Suprapubic skin (tissue), 4 donors: ENCODE data around the gene TPSAB1. TPM values are rescaled to one million over a fixed set of nuclear protein-coding genes. Genes with fewer than 3 reads are reported as not detected.

Source experiments
- DNase-seq, 2 donors: peaks; one replicate each; pipeline ENCODE4 v3.0.0-alpha.2; 2019; ENCODE audit warnings: low spot score in 2 of 2
- H3K27ac ChIP-seq: fragments of 200-600 bp; sonication (generic); one replicate; pipeline ENCODE4 v1.5.1; 2019
- H3K27me3 ChIP-seq: fragments of 200-600 bp; sonication (generic); one replicate; pipeline ENCODE4 v1.5.1; 2019
- H3K36me3 ChIP-seq: fragments of 200-600 bp; sonication (generic); one replicate; pipeline ENCODE4 v1.5.1; 2019
- H3K4me1 ChIP-seq: fragments of 200-600 bp; sonication (generic); one replicate; pipeline ENCODE4 v1.5.1; 2019
- H3K4me3 ChIP-seq: fragments of 200-600 bp; sonication (generic); one replicate; pipeline ENCODE4 v1.5.1; 2019; ENCODE audit warnings: mild to moderate bottlenecking
- H3K9me3 ChIP-seq: fragments of 200-600 bp; sonication (generic); one replicate; pipeline ENCODE4 v1.5.1; 2019
- EP300 ChIP-seq: sonication (generic); formaldehyde crosslinking; IDR thresholded peaks from one replicate; pipeline ENCODE4 v1.6.1; 2017; ENCODE audit warnings: antibody characterized with exemption
- POLR2A ChIP-seq, 2 donors: fragments of 450-650 bp; IDR thresholded peaks; one replicate each; pipeline ENCODE4 v1.6.1; 2017; ENCODE audit warnings: antibody characterized with exemption in 2 of 2, mild to moderate bottlenecking in 2 of 2, moderate library complexity in 2 of 2
- POLR2AphosphoS5 ChIP-seq, 3 donors: sonication (generic); formaldehyde crosslinking; IDR thresholded peaks; one replicate each; pipeline ENCODE4 v1.6.1; 2017; ENCODE audit warnings: antibody characterized with exemption in 3 of 3
- WGBS: methylation state at CpG from one replicate; pipeline ENCODE4 v1.1.5; 2018; 5-methylcytosine and 5-hydroxymethylcytosine counted together
- total RNA-seq, 4 donors: library from RNA; depleted of rRNA; stranded (reverse); fragments of >200 nt; gene quantifications; one replicate each; pipeline ENCODE4 v1.1.0, GENCODE V29; 2016
- TF ChIP-seq, protein P1 (sequence below), 2 donors: fragments of 200-600 bp in 1 of 2; fragments of 450-650 bp in 1 of 2; sonication (generic) in 1 of 2; IDR thresholded peaks; one replicate each; pipeline ENCODE4 v1.5.1; 2016 to 2019; ENCODE audit warnings: antibody characterized with exemption in 2 of 2, mild to moderate bottlenecking in 1 of 2, moderate library complexity in 1 of 2

Gene TPSAB1
- total RNA-seq, 4 donors from 2014 or later, result 6.0 to 36.8 (median 16.5) TPM

GRCh38 chr16:1288813-1289476, 48.4 kb downstream of the TPSAB1 start:
- no peak overlapping the region for H3K4me3 ChIP-seq
- no peak for TF ChIP-seq EP300
- TF ChIP-seq, protein P1, sequence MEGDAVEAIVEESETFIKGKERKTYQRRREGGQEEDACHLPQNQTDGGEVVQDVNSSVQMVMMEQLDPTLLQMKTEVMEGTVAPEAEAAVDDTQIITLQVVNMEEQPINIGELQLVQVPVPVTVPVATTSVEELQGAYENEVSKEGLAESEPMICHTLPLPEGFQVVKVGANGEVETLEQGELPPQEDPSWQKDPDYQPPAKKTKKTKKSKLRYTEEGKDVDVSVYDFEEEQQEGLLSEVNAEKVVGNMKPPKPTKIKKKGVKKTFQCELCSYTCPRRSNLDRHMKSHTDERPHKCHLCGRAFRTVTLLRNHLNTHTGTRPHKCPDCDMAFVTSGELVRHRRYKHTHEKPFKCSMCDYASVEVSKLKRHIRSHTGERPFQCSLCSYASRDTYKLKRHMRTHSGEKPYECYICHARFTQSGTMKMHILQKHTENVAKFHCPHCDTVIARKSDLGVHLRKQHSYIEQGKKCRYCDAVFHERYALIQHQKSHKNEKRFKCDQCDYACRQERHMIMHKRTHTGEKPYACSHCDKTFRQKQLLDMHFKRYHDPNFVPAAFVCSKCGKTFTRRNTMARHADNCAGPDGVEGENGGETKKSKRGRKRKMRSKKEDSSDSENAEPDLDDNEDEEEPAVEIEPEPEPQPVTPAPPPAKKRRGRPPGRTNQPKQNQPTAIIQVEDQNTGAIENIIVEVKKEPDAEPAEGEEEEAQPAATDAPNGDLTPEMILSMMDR (IDR thresholded peaks at IDR 0.05), result no peak
- TF ChIP-seq POLR2AphosphoS5 (IDR thresholded peaks at IDR 0.05), result no peak
- TF ChIP-seq POLR2A (IDR thresholded peaks at IDR 0.05), result no peak
- H3K27me3 ChIP-seq, result peaks cover 95% of the 10 kb centered on the region
- no peaks in the 10 kb centered on the region for H3K9me3 ChIP-seq
- DNase-seq, result no peak
- WGBS, result 9% methylated on average over 6 of the region's 20 CpGs
- H3K27ac ChIP-seq, result no peak overlapping the region
- H3K36me3 ChIP-seq, result no peaks in the 10 kb centered on the region
- peaks cover 10% of the 10 kb centered on the region for H3K4me1 ChIP-seq

- no peak for TF ChIP-seq EP300
- no peak for TF ChIP-seq POLR2AphosphoS5 (IDR thresholded peaks at IDR 0.05)
- TF ChIP-seq, protein P1 (IDR thresholded peaks at IDR 0.05), result no peak
- TF ChIP-seq POLR2A (IDR thresholded peaks at IDR 0.05), result no peak
- H3K36me3 ChIP-seq, result no peaks in the 10 kb centered on the region
- WGBS, result 7% methylated on average over 9 of the region's 17 CpGs
- peaks cover 93% of the 10 kb centered on the region for H3K27me3 ChIP-seq
- no peak overlapping the region for H3K4me3 ChIP-seq
- H3K4me1 ChIP-seq, result peaks cover 10% of the 10 kb centered on the region
- H3K27ac ChIP-seq, result no peak overlapping the region
- DNase-seq, result peak in 1 of 2 donors; percentile 50
- no peaks in the 10 kb centered on the region for H3K9me3 ChIP-seq
Observed at GRCh38 chr16:1289477-1289866, 49.0 kb downstream of the TPSAB1 start.

DNA sequence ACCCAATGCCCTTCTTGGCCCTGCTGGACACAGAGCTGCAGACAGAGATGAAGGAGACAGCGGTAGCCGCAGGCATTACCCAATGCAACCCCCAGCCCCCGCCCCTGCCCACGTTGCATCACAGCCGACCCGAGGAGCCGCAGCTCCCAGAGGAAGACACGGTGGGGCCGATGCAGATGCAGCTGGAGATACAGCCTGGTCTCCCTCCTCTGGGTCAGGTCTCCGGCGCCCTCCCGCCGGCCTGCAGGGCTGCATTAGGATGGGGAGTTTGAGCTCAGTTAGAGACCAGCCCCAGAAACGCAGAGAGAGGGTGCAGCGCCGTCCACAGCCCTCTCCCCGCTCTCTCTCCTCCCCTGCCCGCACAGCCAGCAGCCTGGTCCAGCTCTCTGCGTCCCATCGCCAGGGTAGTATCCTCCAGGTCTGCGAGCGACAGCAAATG, 49.6 kb downstream of the TPSAB1 start:
- no peaks in the 10 kb centered on the region for H3K9me3 ChIP-seq
- no peak overlapping the region for H3K27ac ChIP-seq
- TF ChIP-seq, protein P1 (IDR thresholded peaks at IDR 0.05), result no peak
- no peak for TF ChIP-seq POLR2A (IDR thresholded peaks at IDR 0.05)
- TF ChIP-seq EP300, result no peak
- no peak for TF ChIP-seq POLR2AphosphoS5 (IDR thresholded peaks at IDR 0.05)
- no peaks in the 10 kb centered on the region for H3K36me3 ChIP-seq
- 22% methylated on average over 10 of the region's 22 CpGs for WGBS
- peaks cover 10% of the 10 kb centered on the region for H3K4me1 ChIP-seq
- peaks cover 87% of the 10 kb centered on the region for H3K27me3 ChIP-seq
- no peak for DNase-seq
- no peak overlapping the region for H3K4me3 ChIP-seq

DNA sequence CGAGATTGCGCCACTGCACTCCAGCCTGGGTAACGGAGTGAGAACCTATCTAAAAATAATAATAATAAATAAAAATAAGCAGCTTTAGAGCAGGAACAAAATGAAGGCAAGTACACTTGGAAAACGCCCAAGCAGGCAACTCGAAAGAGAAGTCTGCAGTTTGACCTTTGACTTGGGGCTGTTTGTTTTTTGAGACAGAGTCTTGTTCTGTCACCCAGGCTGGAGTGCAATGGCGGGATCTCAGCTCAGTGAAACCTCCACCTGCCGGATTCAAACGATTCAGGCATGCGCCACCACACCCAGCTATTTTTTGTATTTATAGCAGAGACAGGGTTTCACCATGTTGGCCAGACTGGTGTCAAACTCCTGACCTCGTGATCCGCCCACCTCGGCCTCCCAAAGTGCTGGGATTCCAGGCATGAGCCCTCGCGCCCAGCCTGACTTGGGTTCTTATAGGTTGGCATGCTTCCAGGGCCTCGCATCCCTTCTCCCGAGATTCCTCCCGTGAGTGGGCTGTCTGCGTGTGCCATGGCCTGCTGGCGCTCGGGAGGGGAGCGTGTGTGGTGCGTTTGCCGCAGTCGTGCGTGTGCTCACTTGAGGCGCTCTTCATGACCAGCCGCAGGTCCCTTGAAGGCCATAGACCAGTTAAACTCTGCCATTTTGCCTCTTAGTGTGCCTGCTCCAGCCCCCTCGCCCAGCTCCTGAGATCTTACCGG, 50.5 kb downstream of the TPSAB1 start:
- peaks cover 10% of the 10 kb centered on the region for H3K4me1 ChIP-seq
- 39% methylated on average over 19 of the region's 29 CpGs for WGBS
- H3K36me3 ChIP-seq, result no peaks in the 10 kb centered on the region
- H3K9me3 ChIP-seq, result no peaks in the 10 kb centered on the region
- TF ChIP-seq EP300 (no peak), POLR2A (IDR thresholded peaks at IDR 0.05) (no peak), POLR2AphosphoS5 (IDR thresholded peaks at IDR 0.05) (no peak)
- TF ChIP-seq, protein P1 (IDR thresholded peaks at IDR 0.05), result no peak
- H3K27ac ChIP-seq, result no peak overlapping the region
- H3K4me3 ChIP-seq, result no peak overlapping the region
- DNase-seq, result no peak
- peaks cover 84% of the 10 kb centered on the region for H3K27me3 ChIP-seq

DNA sequence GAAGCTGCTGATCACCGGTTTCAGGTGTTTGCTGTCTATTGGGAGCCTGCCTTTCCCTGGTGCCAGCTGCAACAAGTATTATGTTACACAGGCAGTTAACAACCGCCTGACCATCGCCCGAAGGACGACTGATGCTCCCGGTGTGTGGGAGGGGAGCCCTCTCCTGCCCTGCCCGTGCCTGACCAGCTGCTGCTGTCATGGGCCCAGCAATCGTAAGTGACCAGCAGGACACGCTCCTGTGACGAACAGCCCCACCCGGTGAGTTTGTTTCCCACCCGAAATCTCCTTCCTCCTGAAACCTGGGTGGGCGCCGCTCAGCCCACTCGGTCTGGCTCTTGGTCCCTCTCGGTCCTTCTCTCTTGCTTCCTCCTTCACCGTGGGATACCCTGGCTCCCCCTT, 51.1 kb downstream of the TPSAB1 start:
- H3K27me3 ChIP-seq, result peaks cover 80% of the 10 kb centered on the region
- no peaks in the 10 kb centered on the region for H3K36me3 ChIP-seq
- DNase-seq, result no peak
- H3K4me1 ChIP-seq, result peaks cover 10% of the 10 kb centered on the region
- H3K4me3 ChIP-seq, result no peak overlapping the region
- WGBS, result 55% methylated on average over 14 of the region's 17 CpGs
- no peaks in the 10 kb centered on the region for H3K9me3 ChIP-seq
- H3K27ac ChIP-seq, result no peak overlapping the region
- TF ChIP-seq EP300 (no peak), POLR2AphosphoS5 (IDR thresholded peaks at IDR 0.05) (no peak), POLR2A (IDR thresholded peaks at IDR 0.05) (no peak)
- TF ChIP-seq, protein P1 (IDR thresholded peaks at IDR 0.05), result no peak
